Esophagus muscularis mucosa (tissue), 4 donors: Measurements from ENCODE around the gene LCOR. TPM values are rescaled to one million over a fixed set of nuclear protein-coding genes. Genes with fewer than 3 reads are reported as not detected.

Experiments used
- DNase-seq: peaks from one replicate; pipeline ENCODE4 v3.0.0-alpha.2; 2017; ENCODE audit errors: extremely low spot score
- H3K27ac ChIP-seq, 4 donors: fragments of 200-600 bp; sonication (generic); replicated peaks in 1 of 4; 1 replicate in 3 of 4; 2 replicates in 1 of 4; pipeline ENCODE4 v1.5.1; 2016 to 2019; ENCODE audit warnings: mild to moderate bottlenecking in 1 of 4
- H3K27me3 ChIP-seq, 4 donors: fragments of 200-600 bp; sonication (generic); one replicate each; pipeline versions ENCODE4 v1.5.1 to v1.6.0; 2016 to 2019
- H3K36me3 ChIP-seq, 4 donors: fragments of 200-600 bp; sonication (generic); one replicate each; pipeline ENCODE4 v1.5.1; 2016 to 2019
- H3K4me1 ChIP-seq, 4 donors: fragments of 200-600 bp; sonication (generic); one replicate each; pipeline ENCODE4 v1.5.1; 2016 to 2019
- H3K4me3 ChIP-seq, 4 donors: fragments of 200-600 bp; sonication (generic); 1 replicate in 2 of 4; 2 replicates in 2 of 4; pipeline ENCODE4 v1.5.1; 2016 to 2019; ENCODE audit warnings: mild to moderate bottlenecking in 4 of 4, moderate library complexity in 1 of 4
- H3K9me3 ChIP-seq, 4 donors: fragments of 200-600 bp; sonication (generic); 1 replicate in 3 of 4; 2 replicates in 1 of 4; pipeline ENCODE4 v1.5.1; 2016 to 2019
- EP300 ChIP-seq: sonication (generic); formaldehyde crosslinking; IDR thresholded peaks from one replicate; pipeline ENCODE4 v1.6.1; 2017; ENCODE audit warnings: antibody characterized with exemption
- POLR2A ChIP-seq: fragments of 450-650 bp; IDR thresholded peaks from one replicate; pipeline ENCODE4 v1.6.1; 2017; ENCODE audit warnings: antibody characterized with exemption, moderate library complexity, mild to moderate bottlenecking, low read depth
- POLR2AphosphoS5 ChIP-seq, 2 donors: sonication (generic); formaldehyde crosslinking; IDR thresholded peaks; one replicate each; pipeline ENCODE4 v1.6.1; 2017; ENCODE audit warnings: antibody characterized with exemption in 2 of 2
- WGBS: methylation state at CpG from one replicate; pipeline ENCODE4 v1.1.5; 2018; 5-methylcytosine and 5-hydroxymethylcytosine counted together
- intact Hi-C: fragments of 100-400 bp; cut with DNase I; formaldehyde crosslinking; loops from one replicate; pipeline ENCODE4 v1.15.1; 2023
- total RNA-seq, 4 donors: library from RNA; depleted of rRNA; stranded (reverse); fragments of >200 nt; gene quantifications; one replicate each; pipeline versions ENCODE4 v1.1.0 to v1.2.1, GENCODE V29; 2016
- TF ChIP-seq, protein P1 (sequence below), 3 experiments: fragments of 200-600 bp in 2 of 3; fragments of 450-650 bp in 1 of 3; sonication (generic) in 2 of 3; IDR thresholded peaks; one replicate each; pipeline ENCODE4 v1.5.1; 2017 to 2019; ENCODE audit warnings: antibody characterized with exemption in 3 of 3, mild to moderate bottlenecking in 2 of 3, moderate library complexity in 1 of 3

LCOR gene
- total RNA-seq, 4 donors from 2014 or later = 23.1 to 43.2 (median 29.4) TPM

DNA sequence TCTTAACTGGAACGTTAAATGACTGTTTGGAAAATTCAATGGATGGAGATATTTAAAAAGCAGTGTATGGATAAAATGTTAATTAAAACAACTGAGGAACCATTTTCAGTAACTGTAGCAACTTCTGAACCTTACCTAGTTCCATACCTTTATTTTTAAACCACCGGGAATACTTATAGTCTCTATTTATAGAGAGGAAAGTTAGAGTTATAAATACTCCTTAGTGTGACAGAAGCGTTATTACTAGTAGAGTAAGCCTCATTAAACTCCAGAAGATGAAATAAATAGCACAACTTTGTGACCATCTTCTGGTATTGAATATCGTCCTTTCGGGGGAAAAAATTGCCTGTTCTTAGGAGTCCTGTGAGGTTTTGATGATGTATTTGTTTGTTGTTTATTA lies 114.9 kb downstream of the LCOR start:
- Histone ChIP-seq H3K4me3 (no peak overlapping the region), H3K27me3 (no peaks in the 10 kb centered on the region), H3K27ac (no peak overlapping the region), H3K9me3 (no peaks in the 10 kb centered on the region), H3K36me3 (peaks cover 0 to 12% (median 4%) of the 10 kb centered on the region in 4 donors), H3K4me1 (peaks cover 0 to 13% (median 2%) of the 10 kb centered on the region in 4 donors)
- no peak for TF ChIP-seq EP300
- no peak for TF ChIP-seq POLR2AphosphoS5 (IDR thresholded peaks at IDR 0.05)
- TF ChIP-seq, protein P1, sequence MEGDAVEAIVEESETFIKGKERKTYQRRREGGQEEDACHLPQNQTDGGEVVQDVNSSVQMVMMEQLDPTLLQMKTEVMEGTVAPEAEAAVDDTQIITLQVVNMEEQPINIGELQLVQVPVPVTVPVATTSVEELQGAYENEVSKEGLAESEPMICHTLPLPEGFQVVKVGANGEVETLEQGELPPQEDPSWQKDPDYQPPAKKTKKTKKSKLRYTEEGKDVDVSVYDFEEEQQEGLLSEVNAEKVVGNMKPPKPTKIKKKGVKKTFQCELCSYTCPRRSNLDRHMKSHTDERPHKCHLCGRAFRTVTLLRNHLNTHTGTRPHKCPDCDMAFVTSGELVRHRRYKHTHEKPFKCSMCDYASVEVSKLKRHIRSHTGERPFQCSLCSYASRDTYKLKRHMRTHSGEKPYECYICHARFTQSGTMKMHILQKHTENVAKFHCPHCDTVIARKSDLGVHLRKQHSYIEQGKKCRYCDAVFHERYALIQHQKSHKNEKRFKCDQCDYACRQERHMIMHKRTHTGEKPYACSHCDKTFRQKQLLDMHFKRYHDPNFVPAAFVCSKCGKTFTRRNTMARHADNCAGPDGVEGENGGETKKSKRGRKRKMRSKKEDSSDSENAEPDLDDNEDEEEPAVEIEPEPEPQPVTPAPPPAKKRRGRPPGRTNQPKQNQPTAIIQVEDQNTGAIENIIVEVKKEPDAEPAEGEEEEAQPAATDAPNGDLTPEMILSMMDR (IDR thresholded peaks at IDR 0.05) = no peak
- TF ChIP-seq POLR2A = no peak
- 84% methylated on average over 5 of the region's 5 CpGs for WGBS
- intact Hi-C loops = no loop called here
- DNase-seq = no peak

DNA sequence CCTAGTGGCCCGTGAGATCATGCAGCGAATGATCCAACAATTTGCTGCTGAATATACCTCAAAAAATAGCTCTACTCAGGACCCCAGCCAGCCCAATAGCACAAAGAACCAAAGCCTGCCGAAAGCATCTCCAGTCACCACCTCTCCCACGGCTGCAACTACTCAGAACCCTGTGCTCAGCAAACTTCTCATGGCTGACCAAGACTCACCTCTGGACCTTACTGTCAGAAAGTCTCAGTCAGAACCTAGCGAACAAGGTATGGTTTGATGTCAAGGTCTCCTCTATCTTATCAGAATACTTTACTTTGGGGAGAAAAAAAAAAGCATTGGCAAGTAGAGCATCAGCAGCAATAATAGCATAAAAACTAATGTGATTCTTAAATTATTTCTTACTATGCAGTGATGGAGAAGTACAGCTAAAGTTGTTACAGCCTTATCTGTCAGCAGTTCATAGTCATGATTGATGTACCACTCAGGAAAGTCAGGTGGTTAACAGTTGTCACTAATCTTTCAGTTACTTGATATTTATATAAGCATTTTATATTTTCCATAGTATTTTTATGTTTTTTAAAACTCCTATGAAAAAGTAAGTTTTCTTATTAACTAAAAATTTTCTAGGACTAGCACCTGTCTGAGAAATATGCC lies 117.1 kb downstream of the LCOR start:
- Histone ChIP-seq H3K27ac (no peak overlapping the region), H3K36me3 (peaks cover 0 to 17% (median 8%) of the 10 kb centered on the region in 4 donors), H3K9me3 (no peaks in the 10 kb centered on the region), H3K4me1 (peaks cover 0 to 15% (median 2%) of the 10 kb centered on the region in 4 donors), H3K4me3 (no peak overlapping the region), H3K27me3 (no peaks in the 10 kb centered on the region)
- no peak for DNase-seq
- TF ChIP-seq, protein P1 (IDR thresholded peaks at IDR 0.05) = no peak
- TF ChIP-seq EP300 (no peak), POLR2A (no peak), POLR2AphosphoS5 (IDR thresholded peaks at IDR 0.05) (no peak)
- 93% methylated on average over 5 of the region's 5 CpGs for WGBS
- intact Hi-C loops = no loop called here

DNA sequence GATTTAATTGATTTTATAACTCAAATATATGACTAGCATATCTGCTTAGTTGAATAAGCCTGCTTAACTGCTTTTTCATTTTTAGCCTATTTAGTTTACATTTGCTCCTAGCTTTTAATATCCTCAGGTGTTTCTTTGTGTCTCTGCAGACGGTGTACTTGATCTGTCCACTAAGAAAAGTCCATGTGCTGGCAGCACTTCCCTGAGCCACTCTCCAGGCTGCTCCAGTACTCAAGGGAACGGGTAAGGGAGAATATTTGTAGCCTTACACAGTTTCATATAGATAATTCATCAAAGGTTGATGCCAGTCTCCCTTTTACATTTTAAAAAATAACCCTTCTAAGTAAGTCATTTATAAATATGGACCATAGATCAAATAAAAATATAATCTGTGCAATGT lies 119.9 kb downstream of the LCOR start:
- WGBS = 58% methylated on average over 2 of the region's 2 CpGs
- no peaks in the 10 kb centered on the region for H3K27me3 ChIP-seq
- TF ChIP-seq, protein P1 (IDR thresholded peaks at IDR 0.05) = no peak
- H3K36me3 ChIP-seq = peaks cover 8 to 41% (median 24%) of the 10 kb centered on the region in 4 donors
- H3K9me3 ChIP-seq = no peaks in the 10 kb centered on the region
- intact Hi-C loops = no loop called here
- no peak overlapping the region for H3K27ac ChIP-seq
- H3K4me3 ChIP-seq = no peak overlapping the region
- no peak for DNase-seq
- peaks cover 0 to 15% (median 2%) of the 10 kb centered on the region in 4 donors for H3K4me1 ChIP-seq

DNA sequence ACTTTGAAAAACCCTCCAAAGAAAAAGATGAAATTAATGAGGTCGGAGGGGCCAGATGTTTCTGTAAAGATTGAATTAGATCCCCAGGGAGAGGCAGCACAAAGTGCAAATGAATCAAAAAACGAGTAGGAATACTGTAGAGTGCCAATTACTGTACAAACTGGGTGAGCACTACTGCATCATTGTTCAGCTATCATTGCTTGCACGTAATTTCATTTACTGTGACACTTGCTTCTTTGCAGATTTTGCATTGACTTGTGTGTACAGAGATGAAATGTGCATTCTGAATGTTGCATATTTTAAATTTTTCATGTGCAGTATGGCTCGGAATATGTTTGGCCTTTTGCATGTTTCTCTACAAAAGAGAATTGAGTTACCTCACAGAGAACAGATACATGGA lies 123.7 kb downstream of the LCOR start:
- H3K4me1 ChIP-seq = peaks cover 0 to 10% (median 3%) of the 10 kb centered on the region in 4 donors
- peaks cover 8 to 43% (median 22%) of the 10 kb centered on the region in 4 donors for H3K36me3 ChIP-seq
- 80% methylated on average over 4 of the region's 4 CpGs for WGBS
- H3K9me3 ChIP-seq = no peaks in the 10 kb centered on the region
- H3K27me3 ChIP-seq = no peaks in the 10 kb centered on the region
- no peak overlapping the region for H3K4me3 ChIP-seq
- intact Hi-C loops = no loop called here
- no peak overlapping the region for H3K27ac ChIP-seq
- DNase-seq = no peak
- TF ChIP-seq, protein P1 (IDR thresholded peaks at IDR 0.05) = no peak
- TF ChIP-seq EP300 = no peak
- no peak for TF ChIP-seq POLR2AphosphoS5 (IDR thresholded peaks at IDR 0.05)
- no peak for TF ChIP-seq POLR2A

DNA sequence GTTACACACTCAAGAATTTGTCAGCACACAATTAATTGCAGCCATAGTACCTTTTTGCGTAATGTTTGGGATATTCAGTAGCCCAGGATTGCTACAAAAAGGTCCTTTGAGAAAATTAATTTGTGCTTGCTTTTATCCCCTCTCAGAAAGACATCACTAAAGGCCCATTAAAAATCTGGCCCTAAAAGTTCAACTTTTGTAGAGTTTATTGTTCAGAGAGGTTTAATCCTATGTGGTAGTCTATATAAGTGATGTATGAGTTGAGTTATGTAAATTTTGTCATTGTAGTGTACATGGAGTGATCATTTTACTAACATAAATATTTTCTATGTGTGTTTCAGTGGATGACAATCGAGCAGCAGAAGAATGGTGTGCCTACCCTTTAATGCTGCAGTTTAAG lies 126.0 kb downstream of the LCOR start:
- H3K4me1 ChIP-seq = peaks cover 0 to 20% (median 5%) of the 10 kb centered on the region in 4 donors
- WGBS = 100% methylated on average over 2 of the region's 2 CpGs
- TF ChIP-seq POLR2A = no peak
- H3K9me3 ChIP-seq = no peaks in the 10 kb centered on the region
- no peak overlapping the region for H3K27ac ChIP-seq
- no peaks in the 10 kb centered on the region for H3K27me3 ChIP-seq
- peaks cover 8 to 38% (median 18%) of the 10 kb centered on the region in 4 donors for H3K36me3 ChIP-seq
- intact Hi-C loops = no loop called here
- no peak for DNase-seq
- no peak overlapping the region for H3K4me3 ChIP-seq
